Transverse colon (tissue), 4 donors: ENCODE results near the gene GBX2. TPM values are rescaled to one million over a fixed set of nuclear protein-coding genes. Genes with fewer than 3 reads are reported as not detected.

Experiments
- DNase-seq: peaks from one replicate; pipeline ENCODE4 v3.0.0-alpha.2; 2019
- H3K27ac ChIP-seq, 4 donors: fragments of 200-600 bp; sonication (generic); 2 replicates each; pipeline ENCODE4 v1.5.1; 2016 to 2018; ENCODE audit warnings: inconsistent platforms in 4 of 4
- H3K27me3 ChIP-seq: fragments of 200-600 bp; sonication (generic); 2 replicates; pipeline ENCODE4 v1.5.1; 2017; ENCODE audit warnings: inconsistent platforms
- H3K36me3 ChIP-seq, 4 donors: fragments of 200-600 bp; sonication (generic); 2 replicates each; pipeline ENCODE4 v1.5.1; 2017 to 2019; ENCODE audit warnings: inconsistent platforms in 4 of 4
- H3K4me1 ChIP-seq, 4 donors: fragments of 200-600 bp; sonication (generic); 2 replicates each; pipeline ENCODE4 v1.5.1; 2017 to 2020; ENCODE audit warnings: inconsistent platforms in 4 of 4
- H3K4me3 ChIP-seq, 4 donors: fragments of 200-600 bp; sonication (generic); 1 replicate in 1 of 4; 2 replicates in 3 of 4; pipeline versions ENCODE4 v1.5.1 to v1.6.1; 2017 to 2019; ENCODE audit warnings: inconsistent platforms in 4 of 4
- H3K9me3 ChIP-seq, 2 donors: fragments of 200-600 bp; sonication (generic); 2 replicates each; pipeline ENCODE4 v1.5.1; 2017 to 2019; ENCODE audit warnings: inconsistent platforms in 2 of 2
- EP300 ChIP-seq: sonication (generic); formaldehyde crosslinking; IDR thresholded peaks from one replicate; pipeline ENCODE4 v1.6.1; 2017; ENCODE audit warnings: antibody characterized with exemption, low read depth
- POLR2A ChIP-seq: fragments of 450-650 bp; IDR thresholded peaks from one replicate; pipeline ENCODE4 v1.6.1; 2016; ENCODE audit warnings: antibody characterized with exemption, mild to moderate bottlenecking, moderate library complexity
- POLR2AphosphoS5 ChIP-seq, 3 donors: sonication (generic); formaldehyde crosslinking; IDR thresholded peaks; one replicate each; pipeline ENCODE4 v1.6.1; 2016; ENCODE audit warnings: antibody characterized with exemption in 3 of 3
- WGBS, 2 donors: methylation state at CpG; one replicate each; pipeline ENCODE4 v1.1.5; 2018; ENCODE audit warnings: low coverage in 1 of 2; 5-methylcytosine and 5-hydroxymethylcytosine counted together
- in situ Hi-C, 4 donors: fragments of 200-750 bp; cut with MboI; loops; one replicate each; pipeline versions ENCODE4 v1.15.0 to v1.15.1; 2017; ENCODE audit warnings: low sequenced_read_pairs in 3 of 4, low pct_ligation_motif_present in 1 of 4, low pct_unique_long_range_greater_than_20kb in 1 of 4
- intact Hi-C: fragments of 100-400 bp; cut with DNase I; formaldehyde crosslinking; loops from one replicate; pipeline ENCODE4 v1.15.1; 2023; ENCODE audit warnings: low total_unique reads
- total RNA-seq, 4 donors: library from RNA; depleted of rRNA; stranded (reverse); fragments of >200 nt; gene quantifications; one replicate each; pipeline ENCODE4 v1.1.0, GENCODE V29; 2016
- TF ChIP-seq, protein P1 (sequence below), 5 experiments: fragments of 200-600 bp in 3 of 5; fragments of 450-650 bp in 2 of 5; sonication (generic) in 3 of 5; IDR thresholded peaks; 1 replicate in 2 of 5; 2 replicates in 3 of 5; pipeline ENCODE4 v1.5.1; 2016 to 2017; ENCODE audit warnings: antibody characterized with exemption in 5 of 5, inconsistent platforms in 3 of 5, mild to moderate bottlenecking in 2 of 5, moderate library complexity in 1 of 5

GBX2 gene
- total RNA-seq, 4 donors from 2014 or later, result not detected

DNA sequence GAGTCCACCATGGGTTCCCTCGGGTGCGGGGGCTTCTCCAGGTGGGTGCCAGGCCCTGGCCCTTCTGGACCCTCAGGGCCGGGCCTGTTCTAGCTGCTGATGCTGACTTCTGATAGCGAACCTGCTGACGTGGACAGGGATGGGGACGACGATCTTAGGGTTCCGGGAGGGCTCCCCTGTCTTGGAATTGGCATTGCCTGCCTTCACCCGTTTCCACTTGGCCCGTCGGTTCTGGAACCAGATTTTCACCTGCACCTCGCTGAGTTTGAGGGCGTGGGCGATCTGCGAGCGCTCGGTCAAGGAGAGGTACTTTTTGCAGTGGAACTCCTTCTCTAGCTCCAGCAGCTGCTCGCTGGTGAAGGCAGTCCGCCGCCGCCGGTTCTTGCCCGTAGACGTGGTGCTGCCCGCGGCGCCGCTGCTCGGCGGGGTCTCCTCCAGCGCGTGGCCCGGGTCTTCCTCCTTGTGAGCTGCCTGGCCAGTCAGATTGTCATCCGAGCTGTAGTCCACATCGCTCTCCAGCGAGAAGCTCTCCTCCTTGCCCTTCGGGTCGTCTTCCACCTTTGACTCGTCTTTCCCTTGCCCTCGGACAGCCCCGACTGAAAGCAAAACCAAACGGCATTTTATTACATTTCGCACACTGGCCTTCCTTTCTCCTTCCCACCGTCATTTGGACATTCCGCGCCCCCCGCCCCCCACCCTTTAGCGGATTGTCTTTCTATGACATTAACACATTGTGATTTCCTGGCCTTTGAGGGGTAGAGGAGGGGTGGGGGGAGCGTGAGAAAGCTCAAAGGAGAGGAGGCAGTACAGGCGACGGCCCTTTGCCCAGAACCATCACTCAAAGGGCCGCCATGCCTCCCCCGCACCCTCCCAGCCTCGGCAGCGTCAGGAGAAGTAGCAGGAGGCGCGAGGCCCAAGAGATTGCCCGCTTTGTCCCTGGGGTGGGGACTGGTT, 2.1 kb downstream of the GBX2 start:
- no peaks in the 10 kb centered on the region for H3K9me3 ChIP-seq
- in situ Hi-C loops (no loop called here), intact Hi-C loops (no loop called here)
- H3K27me3 ChIP-seq, result peaks cover 100% of the 10 kb centered on the region
- H3K4me1 ChIP-seq, result peaks cover 11 to 60% (median 51%) of the 10 kb centered on the region in 4 donors
- no peak for TF ChIP-seq POLR2AphosphoS5 (IDR thresholded peaks at IDR 0.05)
- TF ChIP-seq POLR2A, result no peak
- TF ChIP-seq, protein P1, sequence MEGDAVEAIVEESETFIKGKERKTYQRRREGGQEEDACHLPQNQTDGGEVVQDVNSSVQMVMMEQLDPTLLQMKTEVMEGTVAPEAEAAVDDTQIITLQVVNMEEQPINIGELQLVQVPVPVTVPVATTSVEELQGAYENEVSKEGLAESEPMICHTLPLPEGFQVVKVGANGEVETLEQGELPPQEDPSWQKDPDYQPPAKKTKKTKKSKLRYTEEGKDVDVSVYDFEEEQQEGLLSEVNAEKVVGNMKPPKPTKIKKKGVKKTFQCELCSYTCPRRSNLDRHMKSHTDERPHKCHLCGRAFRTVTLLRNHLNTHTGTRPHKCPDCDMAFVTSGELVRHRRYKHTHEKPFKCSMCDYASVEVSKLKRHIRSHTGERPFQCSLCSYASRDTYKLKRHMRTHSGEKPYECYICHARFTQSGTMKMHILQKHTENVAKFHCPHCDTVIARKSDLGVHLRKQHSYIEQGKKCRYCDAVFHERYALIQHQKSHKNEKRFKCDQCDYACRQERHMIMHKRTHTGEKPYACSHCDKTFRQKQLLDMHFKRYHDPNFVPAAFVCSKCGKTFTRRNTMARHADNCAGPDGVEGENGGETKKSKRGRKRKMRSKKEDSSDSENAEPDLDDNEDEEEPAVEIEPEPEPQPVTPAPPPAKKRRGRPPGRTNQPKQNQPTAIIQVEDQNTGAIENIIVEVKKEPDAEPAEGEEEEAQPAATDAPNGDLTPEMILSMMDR (IDR thresholded peaks at IDR 0.05), result no peak
- TF ChIP-seq EP300, result no peak
- WGBS, 2 donors, result 1 to 14% methylated on average over 12 to 58 of the region's 58 CpGs
- DNase-seq, result no peak
- H3K27ac ChIP-seq, result no peak overlapping the region
- H3K36me3 ChIP-seq, result no peaks in the 10 kb centered on the region
- H3K4me3 ChIP-seq, result peak overlapping the region in 1 of 4 donors; percentile 34

DNA sequence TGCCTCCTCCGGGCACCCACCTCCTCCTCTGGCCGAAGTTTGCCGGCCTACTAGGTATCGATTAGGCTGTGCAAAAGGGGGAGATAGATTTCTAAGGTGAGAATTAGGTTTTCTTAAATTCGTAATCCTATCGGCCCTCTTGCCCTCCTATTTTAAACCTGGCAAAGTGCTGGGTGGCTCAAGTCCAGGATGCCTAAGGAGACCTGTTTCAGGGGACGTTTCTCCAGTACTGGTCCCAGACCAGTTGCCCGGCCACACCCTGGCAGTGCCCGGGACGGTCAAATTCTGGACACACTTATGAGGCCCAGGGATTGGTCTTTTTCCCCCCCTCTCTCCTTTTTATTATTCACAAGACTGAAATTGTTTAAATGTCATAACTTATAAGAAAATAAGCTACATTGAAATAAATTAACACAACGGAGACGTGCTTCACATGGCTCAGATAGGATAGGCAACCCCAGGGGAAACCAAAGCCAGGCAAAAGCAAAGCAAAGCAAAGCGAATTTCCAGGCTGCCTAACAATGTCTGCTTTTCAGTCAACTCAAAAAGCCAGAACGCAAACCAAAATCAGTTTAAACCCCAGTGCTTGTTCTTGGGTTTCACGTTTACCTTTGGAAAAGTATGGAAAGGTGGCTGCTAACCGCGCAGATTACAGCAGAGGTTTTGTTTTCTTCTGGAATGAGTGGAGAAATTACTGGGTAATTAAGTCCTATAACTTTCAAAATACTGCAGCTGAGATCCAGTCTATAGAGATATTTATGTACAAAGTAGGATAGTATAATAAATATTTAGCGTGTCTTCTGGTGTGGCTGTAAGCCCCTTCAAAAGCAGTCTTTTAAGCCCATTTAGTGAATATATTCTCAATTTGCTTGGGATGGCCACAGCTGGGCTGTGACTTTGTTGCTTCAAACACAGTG, 3.0 kb downstream of the GBX2 start:
- Histone ChIP-seq H3K9me3 (no peaks in the 10 kb centered on the region), H3K4me3 (no peak overlapping the region), H3K36me3 (no peaks in the 10 kb centered on the region), H3K27ac (no peak overlapping the region), H3K27me3 (peaks cover 100% of the 10 kb centered on the region), H3K4me1 (peaks cover 11 to 60% (median 51%) of the 10 kb centered on the region in 4 donors)
- no peak for DNase-seq
- intact Hi-C loops (no loop called here), in situ Hi-C loops (no loop called here)
- WGBS, 2 donors, result 16 to 22% methylated on average over 8 to 18 of the region's 18 CpGs
- TF ChIP-seq EP300 (no peak), POLR2A (no peak), POLR2AphosphoS5 (IDR thresholded peaks at IDR 0.05) (no peak)
- TF ChIP-seq, protein P1 (IDR thresholded peaks at IDR 0.05), result no peak

DNA sequence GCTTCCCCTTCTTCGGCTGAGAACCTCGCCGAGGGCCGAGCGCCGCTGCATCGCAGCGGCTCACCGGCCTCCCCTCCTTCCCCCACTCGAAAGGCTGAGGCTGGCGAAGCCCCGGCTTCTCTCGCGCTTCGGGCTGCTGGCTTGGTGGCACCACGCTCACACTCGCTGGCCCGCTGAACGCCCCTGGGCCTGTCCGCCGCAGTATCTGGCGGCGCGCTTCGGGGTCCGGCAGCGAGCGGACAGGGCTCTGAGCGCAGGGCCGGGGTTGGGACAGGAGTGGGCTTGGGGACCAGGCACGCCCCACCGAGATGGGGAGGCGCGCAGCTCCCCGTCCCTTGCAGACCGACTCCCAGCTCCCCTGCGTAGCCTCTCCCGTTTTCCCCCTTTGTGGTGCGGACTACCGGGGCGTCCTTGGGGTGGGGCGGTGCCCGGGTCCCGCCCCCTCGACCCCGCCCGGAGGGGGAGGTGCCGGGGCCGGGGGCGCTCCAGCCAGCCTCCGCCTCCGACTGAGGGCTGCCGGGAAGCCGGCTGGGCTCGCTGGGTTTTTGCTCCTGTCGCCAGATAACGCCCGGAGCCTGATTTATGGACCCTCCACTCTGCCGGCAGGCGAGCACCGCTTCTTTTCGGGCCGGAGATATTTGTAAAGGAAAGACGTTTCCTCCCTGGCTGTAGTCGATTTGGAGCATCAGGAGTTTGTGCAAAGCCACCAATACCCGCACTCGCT, 3.8 kb downstream of the GBX2 start:
- in situ Hi-C loops (no loop called here), intact Hi-C loops (no loop called here)
- H3K4me3 ChIP-seq, result peak overlapping the region in 2 of 4 donors; percentile 18 to 46
- peaks cover 11 to 59% (median 51%) of the 10 kb centered on the region in 4 donors for H3K4me1 ChIP-seq
- 9 to 20% methylated on average over 1 to 31 of the region's 67 CpGs for WGBS, 2 donors
- H3K36me3 ChIP-seq, result no peaks in the 10 kb centered on the region
- H3K27me3 ChIP-seq, result peaks cover 100% of the 10 kb centered on the region
- H3K27ac ChIP-seq, result no peak overlapping the region
- no peak for DNase-seq
- TF ChIP-seq POLR2A (no peak), EP300 (no peak), POLR2AphosphoS5 (IDR thresholded peaks at IDR 0.05) (no peak)
- TF ChIP-seq, protein P1 (IDR thresholded peaks at IDR 0.05), result no peak
- H3K9me3 ChIP-seq, result no peaks in the 10 kb centered on the region
